ENCODE results near the gene RAPGEFL1. TPM values are rescaled to one million over a fixed set of nuclear protein-coding genes. Genes with fewer than 3 reads are reported as not detected.

Gene RAPGEFL1
- total RNA-seq, 3 donors from 2014 or later = 3.2 to 10.8 (median 5.0) TPM

DNA sequence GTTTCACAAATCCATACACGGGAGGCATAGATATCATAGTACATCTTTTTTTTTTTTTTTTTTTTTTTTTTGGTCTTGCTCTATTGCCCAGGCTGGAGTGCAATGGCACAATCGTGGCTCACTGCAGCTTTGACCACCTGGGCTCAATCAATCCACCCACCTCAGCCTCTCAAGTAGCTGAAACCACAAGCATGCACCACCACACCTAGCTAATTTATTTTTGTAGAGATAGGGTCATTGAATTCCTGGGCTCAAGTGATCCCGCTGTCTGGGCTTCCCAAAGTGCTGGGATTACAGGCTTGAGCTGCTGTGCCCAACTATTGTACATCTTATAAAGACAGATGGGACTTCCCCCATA lies 3.5 kb upstream of the RAPGEFL1 start:
- Histone ChIP-seq H3K9me3 (no peaks in the 10 kb centered on the region), H3K4me1 (no peaks in the 10 kb centered on the region), H3K27ac (no peak overlapping the region), H3K4me3 (no peak overlapping the region), H3K36me3 (no peaks in the 10 kb centered on the region), H3K27me3 (no peaks in the 10 kb centered on the region)
- TF ChIP-seq POLR2A (IDR thresholded peaks at IDR 0.05) = no peak
- TF ChIP-seq, protein P1, sequence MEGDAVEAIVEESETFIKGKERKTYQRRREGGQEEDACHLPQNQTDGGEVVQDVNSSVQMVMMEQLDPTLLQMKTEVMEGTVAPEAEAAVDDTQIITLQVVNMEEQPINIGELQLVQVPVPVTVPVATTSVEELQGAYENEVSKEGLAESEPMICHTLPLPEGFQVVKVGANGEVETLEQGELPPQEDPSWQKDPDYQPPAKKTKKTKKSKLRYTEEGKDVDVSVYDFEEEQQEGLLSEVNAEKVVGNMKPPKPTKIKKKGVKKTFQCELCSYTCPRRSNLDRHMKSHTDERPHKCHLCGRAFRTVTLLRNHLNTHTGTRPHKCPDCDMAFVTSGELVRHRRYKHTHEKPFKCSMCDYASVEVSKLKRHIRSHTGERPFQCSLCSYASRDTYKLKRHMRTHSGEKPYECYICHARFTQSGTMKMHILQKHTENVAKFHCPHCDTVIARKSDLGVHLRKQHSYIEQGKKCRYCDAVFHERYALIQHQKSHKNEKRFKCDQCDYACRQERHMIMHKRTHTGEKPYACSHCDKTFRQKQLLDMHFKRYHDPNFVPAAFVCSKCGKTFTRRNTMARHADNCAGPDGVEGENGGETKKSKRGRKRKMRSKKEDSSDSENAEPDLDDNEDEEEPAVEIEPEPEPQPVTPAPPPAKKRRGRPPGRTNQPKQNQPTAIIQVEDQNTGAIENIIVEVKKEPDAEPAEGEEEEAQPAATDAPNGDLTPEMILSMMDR (IDR thresholded peaks at IDR 0.05) = no peak
- TF ChIP-seq POLR2AphosphoS5 (IDR thresholded peaks at IDR 0.05) = no peak
- DNase-seq (ENCODE audit: low spot score in 2 of 2) = no peak
- intact Hi-C loops (cut with DNase I; ENCODE audit: low total_unique reads) = loop anchor here (10.0 kb wide), 1 partner anchor 119 kb away; the partner anchor contains the start of gene MED24

- Histone ChIP-seq H3K4me1 (peaks cover 0 to 2% of the 10 kb centered on the region in 2 donors), H3K27me3 (no peaks in the 10 kb centered on the region), H3K27ac (no peak overlapping the region), H3K4me3 (no peak overlapping the region), H3K36me3 (no peaks in the 10 kb centered on the region), H3K9me3 (no peaks in the 10 kb centered on the region)
- DNase-seq (ENCODE audit: low spot score in 2 of 2) = no peak
- intact Hi-C loops (cut with DNase I; ENCODE audit: low total_unique reads) = loop anchor here (10.0 kb wide), 1 partner anchor 120 kb away; the partner anchor contains the start of gene MED24
- TF ChIP-seq, protein P1 (IDR thresholded peaks at IDR 0.05) = no peak
- TF ChIP-seq POLR2AphosphoS5 (IDR thresholded peaks at IDR 0.05) (no peak), POLR2A (IDR thresholded peaks at IDR 0.05) (no peak)
Observed at GRCh38 chr17:40174514-40174913, 2.8 kb upstream of the RAPGEFL1 start.

DNA sequence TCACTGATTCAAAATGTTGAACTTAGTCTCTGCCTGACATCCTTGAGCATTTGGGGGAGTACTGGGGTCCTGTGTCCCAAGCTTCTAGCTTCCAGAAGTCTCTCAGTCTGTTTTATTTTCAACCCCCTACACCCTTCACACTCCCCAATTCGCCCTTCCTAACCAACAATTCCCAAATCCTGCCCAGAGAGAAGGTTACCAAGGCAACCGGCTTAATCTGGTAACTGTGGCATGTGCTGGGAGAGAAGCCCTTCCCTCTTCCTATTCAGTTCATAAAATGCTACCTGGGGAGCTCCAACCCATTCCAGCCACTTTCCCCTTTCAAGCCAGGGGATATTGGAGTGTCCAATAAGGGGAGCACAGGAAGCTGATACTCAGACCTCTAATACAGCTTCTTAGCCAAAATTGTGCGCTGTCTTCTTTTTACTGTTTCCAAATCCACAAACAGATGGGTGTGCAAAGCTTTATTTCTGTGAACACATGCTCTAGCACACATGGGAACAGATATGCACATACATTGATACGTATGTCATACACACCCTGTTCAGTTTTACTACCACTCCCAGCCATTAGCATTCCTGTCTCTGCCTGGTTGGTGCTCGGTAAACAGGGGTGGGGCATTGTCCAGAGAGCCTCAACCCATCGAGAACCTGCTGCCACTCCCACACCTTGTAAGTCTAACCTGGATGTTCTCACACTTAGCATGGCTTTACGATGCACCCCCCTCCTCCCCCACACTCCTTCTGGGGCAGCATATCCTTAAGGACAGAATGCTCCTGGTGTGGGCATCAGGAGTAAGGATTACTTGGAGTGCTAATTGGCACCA lies 1.1 kb upstream of the RAPGEFL1 start:
- peak overlapping the region; percentile 62 to 69 for H3K27ac ChIP-seq
- H3K9me3 ChIP-seq = no peaks in the 10 kb centered on the region
- peaks cover 0 to 5% of the 10 kb centered on the region in 2 donors for H3K4me1 ChIP-seq
- H3K36me3 ChIP-seq = no peaks in the 10 kb centered on the region
- no peak for TF ChIP-seq POLR2AphosphoS5 (IDR thresholded peaks at IDR 0.05)
- no peak for TF ChIP-seq POLR2A (IDR thresholded peaks at IDR 0.05)
- TF ChIP-seq, protein P1 (IDR thresholded peaks at IDR 0.05) = no peak
- intact Hi-C loops (cut with DNase I; ENCODE audit: low total_unique reads) = loop anchor here (10.0 kb wide), 1 partner anchor 121 kb away; the partner anchor contains the start of gene MED24
- no peak overlapping the region for H3K4me3 ChIP-seq
- no peaks in the 10 kb centered on the region for H3K27me3 ChIP-seq
- no peak for DNase-seq (ENCODE audit: low spot score in 2 of 2)

GRCh38 chr17:40176754-40177110 lies 538 bp upstream of the RAPGEFL1 start:
- peak overlapping the region; percentile 62 to 69 for H3K27ac ChIP-seq

More at GRCh38 chr17:40176754-40177110, 538 bp upstream of the RAPGEFL1 start:
- Histone ChIP-seq H3K27me3 (no peaks in the 10 kb centered on the region), H3K9me3 (no peaks in the 10 kb centered on the region), H3K4me3 (peak overlapping the region in 2 of 3 donors; percentile 64 to 68), H3K36me3 (no peaks in the 10 kb centered on the region), H3K4me1 (peaks cover 0 to 5% of the 10 kb centered on the region in 2 donors)
- intact Hi-C loops (cut with DNase I; ENCODE audit: low total_unique reads) = loop anchor here (10.0 kb wide), 1 partner anchor 122 kb away; the partner anchor contains the start of gene MED24
- TF ChIP-seq POLR2A (IDR thresholded peaks at IDR 0.05) (no peak), POLR2AphosphoS5 (IDR thresholded peaks at IDR 0.05) (no peak)
- TF ChIP-seq, protein P1 (IDR thresholded peaks at IDR 0.05) = no peak
- DNase-seq (ENCODE audit: low spot score in 2 of 2) = peak in 1 of 2 donors; percentile 81
